Kidney tubule cell (primary cell): Measurements from ENCODE around the gene TSKU.
A peak's percentile ranks its signal among the peaks of the same experiment; 100 is the strongest.
"Not testable (repeated sequence)": the region's sequence is repeated elsewhere in the genome, so short reads cannot be mapped to it uniquely, and the experiment has no call there.

ENCODE experiments used
- DNase-seq: peaks from one replicate; pipeline ENCODE4 v3.0.0-alpha.2; 2018; ENCODE audit warnings: low spot score

Gene TSKU

DNA sequence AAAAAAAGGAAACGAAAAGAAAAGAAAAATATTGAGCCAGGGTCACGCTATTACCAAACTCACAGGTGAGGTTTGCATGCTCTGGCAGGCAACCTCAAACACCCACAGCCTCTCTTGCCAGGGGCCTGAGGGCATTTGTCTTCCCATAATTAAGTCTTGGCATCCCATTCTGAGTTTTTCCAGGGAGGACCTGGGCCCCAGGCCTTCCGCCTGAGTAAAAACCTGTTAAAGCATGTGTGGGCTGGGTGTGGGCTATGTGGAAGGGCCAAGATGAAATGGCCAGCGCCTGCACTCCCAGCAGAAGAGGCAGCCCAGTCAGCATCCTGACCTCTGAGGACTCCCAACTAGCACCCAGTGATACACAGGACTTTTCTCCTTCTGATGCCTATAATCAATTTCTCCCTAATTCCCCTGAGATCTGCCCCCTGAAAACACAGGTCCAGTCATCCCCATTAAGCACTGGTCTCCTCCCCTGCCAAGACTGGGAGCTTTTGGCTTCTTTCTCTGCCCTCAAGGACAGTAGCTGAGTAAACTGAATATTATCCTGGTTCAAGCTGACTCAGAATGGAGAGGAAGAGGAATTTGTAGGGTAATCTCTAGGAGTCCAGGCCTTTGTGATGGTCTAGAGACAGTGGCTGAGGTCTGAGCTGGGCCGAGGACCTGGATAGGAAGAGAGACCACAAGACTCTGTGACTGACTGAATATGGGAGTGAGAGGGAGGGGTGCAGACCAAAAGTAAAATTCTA lies 42.0 kb downstream of the TSKU start:
- peak; percentile 42 for DNase-seq

DNA sequence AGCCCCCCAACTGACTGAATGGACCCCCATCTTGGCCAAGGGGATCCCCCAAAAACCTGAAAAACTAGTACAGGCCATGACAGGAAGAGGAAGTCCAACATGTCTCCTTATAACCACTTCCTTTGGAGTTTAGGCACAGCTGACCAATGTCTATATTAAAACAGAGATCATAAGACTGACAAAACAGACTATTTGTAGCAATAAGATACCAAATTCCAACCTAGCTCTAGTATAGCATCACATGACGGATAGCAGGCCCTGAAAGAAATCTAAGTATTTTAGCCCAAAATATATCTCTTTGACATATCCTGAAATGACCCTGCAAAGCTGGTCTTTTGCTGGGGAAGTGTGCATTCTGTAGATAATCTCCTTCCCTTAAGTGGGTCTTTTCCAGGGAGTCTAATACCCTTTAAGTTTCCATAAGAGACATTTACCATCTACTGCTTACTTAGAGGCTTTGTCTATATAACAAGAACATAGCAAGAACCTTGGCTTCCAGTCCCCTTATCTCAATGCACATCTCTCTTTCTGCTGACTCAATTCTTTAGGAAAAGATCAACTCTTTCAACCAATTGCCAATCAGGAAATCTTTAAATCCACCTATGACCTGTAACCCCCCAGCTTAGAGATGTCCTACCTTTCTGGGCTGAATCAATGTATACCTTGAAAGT lies 42.7 kb downstream of the TSKU start:
- DNase-seq, result no peak

DNA sequence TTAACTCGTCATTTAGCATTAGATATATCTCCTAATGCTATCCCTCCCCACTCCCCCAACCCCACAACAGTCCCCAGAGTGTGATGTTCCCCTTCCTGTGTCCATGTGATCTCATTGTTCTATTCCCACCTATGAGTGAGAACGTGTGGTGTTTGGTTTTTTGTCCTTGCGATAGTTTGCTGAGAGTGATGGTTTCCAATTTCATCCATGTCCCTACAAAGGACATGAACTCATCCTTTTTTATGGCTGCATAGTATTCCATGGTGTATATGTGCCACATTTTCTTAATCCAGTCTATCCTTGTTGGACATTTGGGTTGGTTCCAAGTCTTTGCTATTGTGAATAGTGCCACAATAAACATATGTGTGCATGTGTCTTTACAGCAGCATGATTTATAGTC lies 43.4 kb downstream of the TSKU start:
- DNase-seq, result not testable (repeated sequence)

DNA sequence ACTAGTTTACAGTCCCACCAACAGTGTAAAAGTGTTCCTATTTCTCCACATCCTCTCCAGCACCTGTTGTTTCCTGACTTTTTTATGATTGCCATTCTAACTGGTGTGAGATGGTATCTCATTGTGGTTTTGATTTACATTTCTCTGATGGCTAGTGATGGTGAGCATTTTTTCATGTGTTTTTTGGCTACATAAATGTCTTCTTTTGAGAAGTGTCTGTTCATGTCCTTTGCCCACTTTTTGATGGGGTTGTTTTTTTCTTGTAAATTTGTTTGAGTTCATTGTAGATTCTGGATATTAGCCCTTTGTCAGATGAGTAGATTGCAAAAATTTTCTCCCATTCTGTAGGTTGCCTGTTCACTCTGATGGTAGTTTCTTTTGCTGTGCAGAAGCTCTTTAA lies 43.8 kb downstream of the TSKU start:
- DNase-seq, result not testable (repeated sequence)

DNA sequence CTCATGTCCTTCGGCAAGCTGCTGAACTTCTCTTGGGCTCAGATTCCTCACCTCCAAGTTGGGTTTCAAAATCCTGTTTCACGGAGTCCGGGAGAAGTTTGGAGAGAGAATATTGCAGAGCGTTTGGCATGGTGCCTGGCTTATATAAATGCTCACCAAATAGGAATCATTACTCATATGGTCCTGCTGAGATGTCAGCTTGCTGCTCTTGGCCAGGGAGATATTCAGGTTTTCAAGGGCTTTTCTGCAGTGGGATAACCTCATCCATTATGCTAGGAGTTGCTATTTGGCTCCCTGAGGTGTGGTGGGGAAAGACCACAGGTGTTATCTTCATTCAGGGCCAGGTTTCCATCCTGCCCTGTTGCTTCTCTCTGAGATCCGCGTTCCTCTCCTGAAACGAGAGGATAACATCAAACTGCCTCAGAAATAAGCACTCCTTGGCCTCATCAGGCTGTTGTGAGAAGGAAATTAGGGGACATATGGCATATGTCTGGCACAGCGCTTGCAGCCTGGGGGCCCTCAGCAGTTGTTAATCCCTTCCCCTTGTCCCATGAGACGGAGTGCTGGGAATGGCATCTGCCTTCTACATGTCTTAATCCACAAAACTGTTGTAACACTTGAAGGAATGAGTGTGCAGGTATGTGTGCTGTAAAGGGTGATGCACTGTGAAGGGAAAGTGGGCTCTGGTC lies 47.6 kb downstream of the TSKU start:
- no peak for DNase-seq

DNA sequence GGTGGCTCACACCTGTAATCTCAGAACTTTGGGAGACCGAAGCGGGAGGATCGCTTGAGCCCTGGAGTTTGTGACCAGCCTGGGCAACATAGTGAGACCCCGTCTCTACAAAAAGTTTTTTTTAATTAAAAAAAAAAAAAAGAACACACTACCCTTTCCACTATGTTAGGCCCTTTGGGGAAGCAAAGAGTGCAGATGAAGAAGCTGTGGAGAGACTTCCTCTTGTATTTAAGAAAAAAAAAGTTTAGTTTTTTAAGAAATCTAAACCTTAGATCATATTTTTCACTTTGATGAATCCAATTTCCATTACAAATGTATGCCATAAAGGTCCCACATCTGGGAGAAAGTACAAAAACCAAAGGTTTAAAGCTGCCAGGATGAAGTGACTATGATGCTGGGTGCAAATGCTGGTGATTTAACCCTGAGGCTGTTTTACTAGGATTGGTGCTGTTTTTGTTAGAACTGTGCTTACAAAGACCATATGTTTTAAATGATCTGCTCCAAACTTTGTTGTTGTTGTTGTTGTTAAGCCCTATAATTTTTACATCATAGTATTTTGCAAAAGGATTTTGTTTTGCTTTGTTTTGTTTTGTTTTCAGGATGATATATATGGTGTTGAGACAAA lies 48.6 kb downstream of the TSKU start:
- DNase-seq, result no peak

DNA sequence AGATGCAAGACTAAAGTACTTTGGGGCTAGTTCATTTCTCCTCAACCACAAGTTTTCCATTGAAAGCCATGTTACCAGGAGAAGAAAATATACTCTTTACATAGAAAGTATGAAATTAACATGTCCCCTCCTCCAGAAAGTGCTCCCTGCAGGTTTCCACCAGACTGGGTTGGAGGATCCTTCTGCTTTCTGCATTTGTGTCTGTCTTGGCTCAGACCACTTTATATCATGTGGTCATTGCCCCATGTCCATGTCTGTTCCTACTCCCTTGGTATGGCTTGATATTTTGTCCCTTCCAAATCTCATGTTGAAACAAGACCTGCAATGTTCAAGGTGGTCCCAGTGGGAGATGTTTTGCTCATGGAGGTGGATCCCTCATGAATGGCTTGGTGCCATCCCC lies 49.2 kb downstream of the TSKU start:
- DNase-seq, result no peak

DNA sequence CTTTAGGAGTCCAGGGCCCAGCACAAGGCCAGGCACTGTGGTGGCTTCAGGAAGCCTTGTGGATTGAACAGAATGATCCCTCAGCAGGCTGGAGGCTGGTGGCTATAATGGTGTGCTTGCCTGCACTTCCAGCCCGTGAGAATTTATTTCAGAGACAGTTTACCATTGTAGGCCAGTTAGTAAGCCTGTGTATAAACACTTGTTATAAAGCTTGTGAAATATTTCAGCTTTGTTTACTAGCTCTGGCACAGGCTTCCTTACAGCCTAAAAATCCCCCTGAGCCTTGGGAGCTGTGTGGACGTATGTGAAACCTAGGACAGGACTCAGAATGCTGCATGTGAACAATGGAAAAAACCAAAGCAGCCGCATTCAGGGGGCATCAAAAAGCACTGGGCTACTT lies 51.0 kb downstream of the TSKU start:
- no peak for DNase-seq

DNA sequence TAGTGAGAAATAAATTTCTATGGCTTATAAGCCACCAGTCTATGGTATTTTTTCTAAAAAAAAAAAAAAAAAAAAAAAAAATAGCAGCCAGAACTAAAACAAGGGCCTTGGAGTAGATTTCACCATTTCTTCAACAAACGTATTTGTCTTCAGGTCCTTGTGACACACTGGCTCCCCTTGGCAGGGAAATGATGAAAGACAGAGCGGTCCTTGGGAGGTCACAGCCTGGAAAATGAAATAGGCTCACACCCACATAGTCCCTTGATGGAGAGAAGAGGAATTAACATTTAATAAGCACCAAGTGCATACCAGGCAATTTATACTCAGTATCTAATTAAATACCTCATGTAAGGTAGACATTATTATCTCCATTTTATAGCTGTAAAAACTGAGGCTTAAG lies 51.9 kb downstream of the TSKU start:
- no peak for DNase-seq

DNA sequence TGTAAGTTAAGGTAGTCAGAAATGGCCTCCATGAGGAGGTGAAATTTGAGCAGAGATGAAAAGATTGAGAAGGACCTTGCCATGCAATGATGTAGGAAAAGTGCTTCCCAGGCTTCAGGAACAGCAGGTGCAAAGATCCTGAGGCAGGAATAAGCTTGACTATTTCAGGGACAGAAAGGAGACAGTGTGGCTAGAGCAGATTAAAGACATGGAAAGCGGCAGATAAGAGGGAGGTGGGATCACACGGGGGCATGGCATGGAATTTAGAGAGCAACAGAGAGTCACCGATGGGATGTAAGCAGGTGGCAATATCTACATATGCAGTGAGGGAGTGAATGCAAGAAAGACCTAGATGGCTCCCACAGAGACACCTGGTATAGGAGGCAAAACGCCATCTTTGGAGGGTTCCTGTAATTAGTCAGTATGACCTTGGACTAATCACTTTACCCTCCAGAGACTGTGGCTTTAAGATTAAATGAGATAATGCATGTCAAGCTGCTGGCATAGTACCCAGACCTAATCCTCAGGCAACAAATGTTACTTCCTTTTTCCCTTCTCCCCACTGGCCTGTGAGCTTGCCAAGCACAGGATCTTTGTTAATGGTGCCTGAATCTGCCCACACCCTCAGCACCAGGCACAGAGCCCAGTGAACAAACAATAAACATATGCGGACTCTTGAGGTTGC lies 52.9 kb downstream of the TSKU start:
- no peak for DNase-seq

DNA sequence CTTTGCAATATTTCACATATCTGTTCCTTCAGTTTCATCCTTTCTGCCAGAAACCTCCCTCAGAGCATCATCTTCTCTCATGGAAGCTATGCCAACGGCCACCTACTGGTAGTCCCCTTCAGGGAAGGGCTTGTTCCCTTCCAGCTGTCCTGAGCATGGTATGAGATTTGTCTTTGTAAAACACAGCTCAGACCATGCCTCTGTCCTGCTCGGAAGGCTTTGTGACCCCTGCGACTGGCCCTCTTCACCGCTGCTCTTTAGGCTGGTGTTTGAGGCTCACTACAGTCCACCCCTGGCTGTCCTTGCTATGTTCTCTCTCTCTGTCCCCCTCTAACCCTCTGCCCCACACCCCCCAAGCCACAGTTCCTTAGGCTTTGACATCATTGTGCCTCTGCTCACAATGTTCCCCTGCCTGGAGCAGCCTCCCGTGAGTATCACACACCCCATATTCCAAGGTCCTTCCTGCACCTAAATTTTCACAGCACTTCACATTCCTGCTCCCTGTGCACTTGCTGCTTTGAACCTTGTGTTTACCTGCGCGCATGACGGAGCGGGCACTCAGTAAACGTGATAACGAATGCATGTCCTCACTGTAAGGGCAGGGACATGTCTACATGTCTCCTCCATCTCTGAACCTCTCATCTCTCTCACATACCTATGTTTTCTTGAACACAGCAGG lies 53.6 kb downstream of the TSKU start:
- no peak for DNase-seq

DNA sequence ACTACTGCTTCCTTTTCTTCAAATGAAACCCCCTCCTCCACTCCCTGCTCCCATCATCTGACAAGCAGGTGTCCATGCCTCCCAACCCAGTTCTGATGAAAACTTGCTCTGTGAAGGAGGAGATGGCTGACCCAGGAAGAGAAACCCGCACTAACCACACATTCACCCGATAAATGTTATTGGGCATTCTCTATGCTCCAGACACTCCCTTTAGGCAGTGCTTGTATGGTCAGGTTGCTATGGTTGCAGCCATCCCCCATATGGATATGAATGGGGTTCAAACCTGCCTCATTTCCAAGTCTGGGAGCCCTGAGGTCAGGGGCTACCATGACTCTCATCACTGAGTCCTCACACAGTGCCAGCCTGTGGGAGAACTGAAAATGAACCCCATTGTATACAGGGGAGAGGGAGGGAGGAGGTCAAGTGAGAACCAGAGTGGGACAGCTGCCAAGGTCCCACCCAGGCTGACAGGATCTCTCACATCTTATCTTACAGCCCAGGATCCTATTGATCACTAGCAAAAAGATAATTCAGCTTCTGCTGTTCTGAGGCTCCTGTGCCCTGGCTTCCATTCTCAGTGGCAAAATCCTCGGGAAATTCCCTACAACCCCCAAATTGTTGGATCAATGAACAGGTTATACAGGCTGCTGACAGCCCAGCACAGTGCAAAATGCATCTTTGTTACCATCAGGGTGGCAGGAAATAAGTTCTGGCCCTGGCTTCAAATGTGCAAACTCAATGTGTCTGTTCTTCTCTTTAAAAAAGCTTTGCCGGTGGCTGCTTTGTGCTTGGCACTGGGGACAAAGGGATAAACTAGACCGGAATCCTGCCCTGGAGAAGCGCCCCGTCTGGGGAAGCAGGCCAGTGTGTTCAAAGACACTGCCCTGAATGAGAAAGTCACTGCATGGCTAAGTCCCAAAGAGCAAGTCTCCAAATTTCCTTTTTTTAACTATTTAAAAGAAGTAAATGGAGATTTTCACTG lies 54.8 kb downstream of the TSKU start:
- DNase-seq, result no peak

DNA sequence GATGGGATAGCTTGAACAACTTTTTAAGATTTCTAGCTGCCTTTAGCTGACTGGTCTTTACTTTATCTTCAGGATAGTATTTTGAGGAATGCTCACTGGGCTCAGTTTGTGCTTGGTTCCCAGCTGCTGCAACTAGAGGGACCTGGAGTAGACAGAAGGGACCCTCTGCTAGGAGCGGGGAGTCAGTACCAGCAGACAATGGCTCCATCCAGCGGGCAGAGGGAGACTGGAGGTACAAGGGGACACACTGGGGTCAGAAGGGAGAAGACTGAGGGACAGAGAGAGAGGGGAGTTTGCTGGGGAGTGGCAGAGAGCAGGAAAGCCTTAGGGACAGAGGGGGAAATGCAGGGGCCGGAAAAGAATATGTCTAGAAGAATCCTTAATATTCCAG lies 55.5 kb downstream of the TSKU start:
- DNase-seq, result no peak

DNA sequence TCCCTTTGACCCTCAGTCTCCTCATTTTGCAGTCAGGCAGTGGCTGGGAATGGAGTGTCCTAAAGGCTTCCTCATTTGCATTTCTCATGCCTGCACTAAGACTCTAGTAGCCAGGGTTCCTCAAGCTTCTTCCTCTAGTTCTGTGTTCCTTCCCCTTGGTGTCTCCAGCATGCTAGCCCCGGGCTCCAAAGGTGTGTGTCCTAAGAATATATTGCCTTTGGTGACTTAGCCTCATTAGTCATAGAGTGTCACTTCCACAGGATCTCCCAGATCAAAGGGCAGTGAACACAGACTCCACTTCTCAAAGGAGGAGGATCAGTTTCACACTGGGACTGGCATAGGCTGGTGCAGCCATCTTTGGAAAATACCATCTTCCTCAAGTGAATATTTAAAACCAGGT lies 56.2 kb downstream of the TSKU start:
- peak; percentile 47 for DNase-seq

DNA sequence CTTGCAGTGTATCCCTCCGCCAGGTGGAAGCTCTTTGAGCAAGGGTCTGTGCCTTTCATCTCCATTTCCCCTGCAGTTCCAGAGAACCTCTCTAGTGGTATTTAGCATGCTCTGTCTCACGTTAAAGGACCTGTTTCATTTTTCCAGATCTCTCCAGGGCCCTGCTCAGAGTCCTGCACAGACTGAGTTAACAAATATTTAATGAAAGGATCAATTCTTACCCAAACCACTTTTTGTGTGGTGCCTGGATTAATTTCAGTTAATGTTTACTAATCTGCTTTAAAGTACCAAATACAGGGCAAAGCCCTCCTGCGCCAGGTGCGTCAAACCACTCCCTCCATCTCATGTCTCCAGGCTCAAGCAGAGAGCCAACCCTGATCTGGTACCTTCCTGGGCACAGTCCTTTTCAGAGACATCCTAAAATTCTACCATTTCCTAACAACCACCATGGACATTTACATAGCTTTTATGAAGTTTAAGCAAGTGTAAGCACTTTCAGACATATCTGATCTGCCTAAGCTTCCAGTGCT lies 58.8 kb downstream of the TSKU start:
- no peak for DNase-seq

DNA sequence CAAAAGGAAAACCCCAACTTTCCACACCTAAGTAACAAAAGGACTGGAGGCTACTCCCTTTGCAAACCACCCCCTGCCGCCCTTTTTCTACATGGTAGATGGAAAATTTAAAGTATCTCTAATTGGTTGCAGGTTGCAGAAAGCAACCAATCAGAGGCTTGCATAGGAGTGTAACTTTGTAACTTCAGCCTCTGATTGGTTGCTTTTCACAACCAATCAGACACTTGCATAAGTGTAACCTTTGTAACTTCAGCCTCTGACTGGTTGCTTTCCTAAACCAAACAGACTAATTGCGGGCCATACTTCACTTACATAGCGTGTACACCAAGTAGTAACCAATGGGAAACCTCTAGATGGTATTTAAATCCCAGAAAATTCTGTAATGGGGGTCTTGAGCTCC lies 60.8 kb downstream of the TSKU start:
- no peak for DNase-seq

DNA sequence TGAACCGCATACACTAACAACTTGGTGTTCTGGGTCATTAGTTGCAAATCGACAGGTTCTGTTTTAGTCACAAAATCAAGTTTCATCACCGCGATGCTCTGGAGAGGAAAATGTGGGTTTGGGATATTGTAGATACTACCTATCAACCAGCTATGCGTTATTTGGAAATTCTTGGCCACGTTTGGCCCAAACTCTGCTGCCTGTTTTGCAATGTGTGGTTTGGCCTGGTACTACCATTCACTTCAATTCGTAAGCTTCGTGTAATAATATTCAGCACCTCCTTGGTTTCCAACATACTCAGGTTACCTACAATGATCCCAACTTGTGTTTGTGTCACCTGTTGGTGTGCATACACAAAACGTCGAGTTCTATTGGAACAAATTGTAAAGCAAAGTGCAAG lies 61.4 kb downstream of the TSKU start:
- no peak for DNase-seq

DNA sequence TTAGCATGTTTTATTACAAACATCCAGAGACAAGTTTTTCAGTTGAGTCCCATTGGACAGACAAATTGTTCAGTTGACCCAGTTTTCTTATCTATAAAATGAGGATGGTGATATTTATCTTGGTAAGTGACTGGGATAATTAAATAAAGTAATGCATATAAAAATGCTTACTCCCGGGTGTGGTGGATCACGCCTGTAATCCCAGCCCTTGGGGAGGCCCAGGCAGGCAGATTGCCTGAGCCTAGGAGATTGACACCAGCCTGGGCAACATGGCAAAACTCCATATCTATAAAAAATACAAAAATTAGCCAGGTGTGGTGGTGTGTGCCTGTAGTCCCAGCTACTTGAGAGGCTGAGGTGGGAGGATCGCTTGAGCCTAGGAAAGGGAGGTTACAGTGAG lies 61.9 kb downstream of the TSKU start:
- DNase-seq, result no peak

DNA sequence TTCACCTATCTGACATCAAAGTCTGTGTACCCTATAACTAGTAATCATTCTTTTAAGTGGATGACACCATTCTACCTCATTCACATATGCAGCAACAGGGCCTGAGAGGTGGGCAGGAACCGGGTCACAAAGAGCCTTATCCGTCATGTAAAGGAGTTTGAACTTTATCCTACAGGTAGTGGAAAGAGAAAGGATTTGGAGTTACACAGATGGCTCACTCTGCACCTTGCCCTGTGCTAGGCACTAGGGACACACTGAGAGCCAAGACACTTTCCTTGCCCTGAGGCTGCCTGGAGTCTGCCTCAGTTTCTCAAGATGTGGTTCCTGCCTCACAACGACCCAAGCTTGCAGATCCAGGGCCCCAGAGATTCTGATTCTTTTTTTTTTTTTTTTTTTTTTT lies 63.3 kb downstream of the TSKU start:
- DNase-seq, result no peak
